CD14-positive monocyte (primary cell): ENCODE data around the gene FEZ2. TPM values are rescaled to one million over a fixed set of nuclear protein-coding genes. Genes with fewer than 3 reads are reported as not detected.

Source experiments
- DNase-seq, 3 donors: peaks; one replicate each; pipeline ENCODE4 v3.0.0-alpha.2; 2011 to 2022
- H2AFZ ChIP-seq: 2 replicates; pipeline ENCODE4 v1.6.0; 2012; ENCODE audit warnings: mild to moderate bottlenecking, low read depth, low read length, inconsistent platforms; ENCODE audit not compliant: insufficient read depth, poor library complexity, severe bottlenecking
- H3K27ac ChIP-seq, 2 donors: 1 replicate in 1 of 2; 2 replicates in 1 of 2; pipeline ENCODE4 v1.5.1; 2012 to 2013; ENCODE audit warnings: low read length in 2 of 2, control low read depth in 1 of 2, inconsistent platforms in 1 of 2, low read depth in 1 of 2, mild to moderate bottlenecking in 1 of 2
- H3K27me3 ChIP-seq, 2 donors: one replicate each; pipeline versions ENCODE4 v1.6.0 to v1.6.1; 2011 to 2013; ENCODE audit warnings: low read length in 2 of 2; ENCODE audit not compliant: control insufficient read depth in 2 of 2, insufficient read depth in 2 of 2
- H3K36me3 ChIP-seq, 2 donors: replicated peaks in 1 of 2; 1 replicate in 1 of 2; 2 replicates in 1 of 2; pipeline versions ENCODE4 v1.5.1 to v1.6.1; 2012 to 2013; ENCODE audit warnings: low read length in 2 of 2, control low read depth in 1 of 2, inconsistent platforms in 1 of 2, mild to moderate bottlenecking in 1 of 2; ENCODE audit not compliant: insufficient read depth in 2 of 2, control insufficient read depth in 1 of 2
- H3K4me1 ChIP-seq, 2 donors: 1 replicate in 1 of 2; 2 replicates in 1 of 2; pipeline versions ENCODE4 v1.5.1 to v1.6.1; 2012 to 2013; ENCODE audit warnings: low read length in 2 of 2, control low read depth in 1 of 2, inconsistent platforms in 1 of 2, mild to moderate bottlenecking in 1 of 2, moderate library complexity in 1 of 2; ENCODE audit not compliant: insufficient read depth in 2 of 2, control insufficient read depth in 1 of 2
- H3K4me2 ChIP-seq: replicated peaks from 2 replicates; pipeline ENCODE3; 2012; ENCODE audit warnings: low read length, moderate library complexity, mild to moderate bottlenecking; ENCODE audit not compliant: poor library complexity, severe bottlenecking; ENCODE audit errors: extremely low read depth
- H3K4me3 ChIP-seq, 3 experiments: fragments of 200-600 bp in 1 of 3; sonication (generic) in 1 of 3; replicated peaks in 1 of 3; 1 replicate in 2 of 3; 2 replicates in 1 of 3; pipeline ENCODE4 v1.5.1; 2011 to 2013; ENCODE audit warnings: low read length in 3 of 3, mild to moderate bottlenecking in 3 of 3, control low read depth in 2 of 3, low read depth in 2 of 3, inconsistent platforms in 1 of 3, moderate library complexity in 1 of 3
- H3K79me2 ChIP-seq: 2 replicates; pipeline ENCODE4 v1.6.0; 2012; ENCODE audit warnings: mild to moderate bottlenecking, control low read depth, inconsistent platforms, low read length, moderate library complexity; ENCODE audit not compliant: insufficient read depth
- H3K9ac ChIP-seq: 2 replicates; pipeline ENCODE4 v1.6.0; 2017; ENCODE audit warnings: low read length, mild to moderate bottlenecking; ENCODE audit not compliant: insufficient read depth, poor library complexity, severe bottlenecking
- H3K9me3 ChIP-seq, 2 donors: replicated peaks in 1 of 2; 1 replicate in 1 of 2; 2 replicates in 1 of 2; pipeline versions ENCODE4 v1.5.1 to v1.6.1; 2012 to 2013; ENCODE audit warnings: low read length in 2 of 2, control low read depth in 1 of 2; ENCODE audit not compliant: control insufficient read depth in 1 of 2, insufficient read depth in 1 of 2
- H4K20me1 ChIP-seq: 2 replicates; pipeline ENCODE4 v1.6.0; 2012; ENCODE audit warnings: mild to moderate bottlenecking, low read length, control low read depth, moderate library complexity; ENCODE audit not compliant: insufficient read depth
- H3K27ac Mint-ChIP-seq, 7 donors: one replicate each; pipeline ENCODE4 v1.8.0; 2020; ENCODE audit warnings: mild to moderate bottlenecking in 7 of 7, mixed read lengths in 7 of 7, moderate library complexity in 6 of 7, inconsistent platforms in 2 of 7
- H3K27me3 Mint-ChIP-seq, 3 donors: one replicate each; pipeline ENCODE4 v1.8.0; 2021 to 2022; ENCODE audit warnings: low read depth in 3 of 3, mild to moderate bottlenecking in 3 of 3, mixed read lengths in 3 of 3, moderate library complexity in 3 of 3, inconsistent platforms in 1 of 3
- H3K36me3 Mint-ChIP-seq, 2 donors: one replicate each; pipeline ENCODE4 v1.8.0; 2020; ENCODE audit warnings: mixed read lengths in 2 of 2, inconsistent platforms in 1 of 2, mild to moderate bottlenecking in 1 of 2
- H3K4me1 Mint-ChIP-seq: one replicate; pipeline ENCODE4 v1.8.0; 2020; ENCODE audit warnings: mild to moderate bottlenecking, mixed read lengths
- H3K4me3 Mint-ChIP-seq, 2 donors: one replicate each; pipeline ENCODE4 v1.8.0; 2020; ENCODE audit warnings: mild to moderate bottlenecking in 2 of 2, mixed read lengths in 2 of 2, moderate library complexity in 1 of 2
- H3K9me3 Mint-ChIP-seq, 7 donors: one replicate each; pipeline ENCODE4 v1.8.0; 2020 to 2022; ENCODE audit warnings: mixed read lengths in 7 of 7, mild to moderate bottlenecking in 6 of 7, moderate library complexity in 6 of 7, inconsistent platforms in 2 of 7
- CTCF ChIP-seq: fragments of 200-600 bp; IDR thresholded peaks from one replicate; pipeline ENCODE4 v1.8.0; 2022; ENCODE audit warnings: antibody characterized with exemption, mild to moderate bottlenecking
- WGBS: methylation state at CpG from one replicate; pipeline ENCODE4 v1.1.5; 2013; ENCODE audit warnings: missing lambda C conversion rate; ENCODE audit not compliant: insufficient coverage; 5-methylcytosine and 5-hydroxymethylcytosine counted together
- intact Hi-C, 2 donors: fragments of 100-400 bp; cut with micrococcal nuclease; formaldehyde crosslinking; loops; one replicate each; pipeline versions ENCODE4 v1.15.0 to v1.15.1; 2023
- polyA plus RNA-seq, 3 donors: library from polyadenylated mRNA; depleted of rRNA in 1 of 3; unstranded in 2 of 3; stranded (reverse) in 1 of 3; fragments of 300-500 nt in 2 of 3; fragments of >200 nt in 1 of 3; fragmentation: Illumina TruSeq in 2 of 3; gene quantifications; 1 replicate in 2 of 3; 2 replicates in 1 of 3; pipeline ENCODE4 v1.2.3, GENCODE V29; 2012 to 2021

The FEZ2 gene
- polyA plus RNA-seq, 3 donors = 6.9 to 15.6 (median 8.7) TPM

- Mint-ChIP-seq H3K36me3 (no peaks in the 10 kb centered on the region), H3K27me3 (peaks cover 2 to 3% (median 2%) of the 10 kb centered on the region in 3 donors), H3K9me3 (peaks cover 0 to 2% (median 0%) of the 10 kb centered on the region in 7 donors), H3K4me1 (no peaks in the 10 kb centered on the region), H3K27ac (no peak overlapping the region), H3K4me3 (no peak overlapping the region)
- no peaks in the 10 kb centered on the region for H3K4me1 ChIP-seq
- TF ChIP-seq CTCF = no peak
- no peak overlapping the region for H3K27ac ChIP-seq
- no peak overlapping the region for H3K9ac ChIP-seq
- intact Hi-C loops = no loop called here
- DNase-seq = no peak
- no peaks in the 10 kb centered on the region for H3K27me3 ChIP-seq
- H3K4me2 ChIP-seq = no peak overlapping the region
- H3K36me3 ChIP-seq = no peaks in the 10 kb centered on the region
- H4K20me1 ChIP-seq = no peaks in the 10 kb centered on the region
- H3K9me3 ChIP-seq = no peaks in the 10 kb centered on the region
- no peak overlapping the region for H3K4me3 ChIP-seq
- no peak overlapping the region for H2AFZ ChIP-seq
- H3K79me2 ChIP-seq = no peaks in the 10 kb centered on the region
Measured at GRCh38 chr2:36616947-36617346, 19.0 kb upstream of the FEZ2 start.

GRCh38 chr2:36615222-36615621 is 17.3 kb upstream of the FEZ2 start:
- no peak overlapping the region for H3K27ac Mint-ChIP-seq
- no peaks in the 10 kb centered on the region for H3K79me2 ChIP-seq
- H3K9me3 ChIP-seq = no peaks in the 10 kb centered on the region
- no peaks in the 10 kb centered on the region for H3K4me1 ChIP-seq
- H3K36me3 Mint-ChIP-seq = no peaks in the 10 kb centered on the region
- no peak for TF ChIP-seq CTCF
- no peaks in the 10 kb centered on the region for H3K27me3 ChIP-seq
- no peak overlapping the region for H3K9ac ChIP-seq
- H3K4me2 ChIP-seq = no peak overlapping the region
- 99% methylated on average over 6 of the region's 6 CpGs for WGBS
- H3K4me3 Mint-ChIP-seq = no peak overlapping the region
- intact Hi-C loops = no loop called here
- H3K4me1 Mint-ChIP-seq = no peaks in the 10 kb centered on the region
- no peaks in the 10 kb centered on the region for H3K36me3 ChIP-seq
- peaks cover 2 to 9% (median 2%) of the 10 kb centered on the region in 3 donors for H3K27me3 Mint-ChIP-seq
- DNase-seq = peak in 1 of 3 donors; percentile 10
- no peaks in the 10 kb centered on the region for H4K20me1 ChIP-seq
- H2AFZ ChIP-seq = no peak overlapping the region
- H3K9me3 Mint-ChIP-seq = peaks cover 0 to 4% (median 0%) of the 10 kb centered on the region in 7 donors
- H3K27ac ChIP-seq = no peak overlapping the region
- H3K4me3 ChIP-seq = no peak overlapping the region
